ENCODE data around the gene HERC6.
"Not testable (repeated sequence)": the region's sequence is repeated elsewhere in the genome, so short reads cannot be mapped to it uniquely, and the experiment has no call there.

The HERC6 gene

DNA sequence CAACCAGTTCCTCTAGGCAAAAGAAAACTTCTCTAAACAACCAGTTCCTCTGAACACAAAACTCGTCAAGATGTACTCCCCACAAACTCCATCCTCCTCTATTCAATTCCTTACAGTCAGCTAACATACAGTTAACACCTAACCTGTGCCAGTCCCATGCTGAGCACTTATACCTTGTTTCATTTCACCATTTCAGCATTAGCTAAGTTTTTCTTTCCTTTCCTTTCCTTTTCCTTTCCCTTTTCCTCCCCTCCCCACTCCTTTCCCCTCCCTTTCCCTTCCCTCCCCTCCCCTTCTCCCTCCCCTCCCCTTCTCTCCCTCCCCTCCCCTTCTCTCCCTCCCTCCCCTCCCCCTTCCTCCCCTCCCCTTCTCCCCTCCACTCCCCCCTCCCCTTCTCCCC, 13.1 kb downstream of the HERC6 start:
- no peak for DNase-seq (ENCODE audit: low read depth)

DNA sequence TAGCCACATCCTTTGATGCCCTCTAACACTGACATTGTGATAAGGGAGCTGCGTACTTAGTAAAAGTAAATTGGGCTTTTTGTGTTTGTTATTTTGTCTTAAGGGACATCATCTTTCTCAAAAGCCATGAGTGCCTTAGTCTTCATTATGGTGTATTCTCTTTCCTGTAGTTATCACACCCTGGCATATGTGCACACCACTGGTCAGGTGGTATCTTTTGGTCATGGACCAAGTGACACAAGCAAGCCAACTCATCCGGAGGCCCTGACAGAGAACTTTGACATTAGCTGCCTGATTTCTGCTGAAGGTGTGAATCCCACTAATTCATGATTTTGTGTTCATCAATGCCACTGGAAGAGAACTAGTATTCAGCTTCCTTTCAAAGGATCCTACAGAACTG, 18.0 kb downstream of the HERC6 start:
- no peak for DNase-seq (ENCODE audit: low read depth)

- DNase-seq (ENCODE audit: low read depth) = no peak
Observed at GRCh38 chr4:88398381-88398780, 19.7 kb downstream of the HERC6 start.

GRCh38 chr4:88409206-88409605, 30.6 kb downstream of the HERC6 start:
- no peak for DNase-seq (ENCODE audit: low read depth)

DNA sequence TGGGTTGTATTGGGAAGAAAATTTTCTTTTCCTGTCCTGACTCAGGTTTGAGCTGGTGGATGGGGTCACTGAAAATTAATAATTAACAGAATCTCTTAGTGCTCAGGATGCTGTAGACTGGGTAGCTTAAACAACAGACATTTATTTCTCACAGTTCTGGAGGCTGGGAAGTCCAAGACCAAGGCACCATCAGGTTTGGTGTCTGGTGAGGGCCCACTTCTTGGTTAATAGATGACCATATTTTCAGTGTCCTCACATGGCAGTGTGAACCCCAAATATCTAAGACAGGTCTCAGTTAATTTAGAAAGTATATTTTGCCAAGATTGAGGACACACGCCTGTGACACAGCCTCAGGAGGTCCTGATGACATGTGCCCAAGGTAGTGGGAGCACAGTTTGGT, 31.1 kb downstream of the HERC6 start:
- no peak for DNase-seq (ENCODE audit: low read depth)

DNA sequence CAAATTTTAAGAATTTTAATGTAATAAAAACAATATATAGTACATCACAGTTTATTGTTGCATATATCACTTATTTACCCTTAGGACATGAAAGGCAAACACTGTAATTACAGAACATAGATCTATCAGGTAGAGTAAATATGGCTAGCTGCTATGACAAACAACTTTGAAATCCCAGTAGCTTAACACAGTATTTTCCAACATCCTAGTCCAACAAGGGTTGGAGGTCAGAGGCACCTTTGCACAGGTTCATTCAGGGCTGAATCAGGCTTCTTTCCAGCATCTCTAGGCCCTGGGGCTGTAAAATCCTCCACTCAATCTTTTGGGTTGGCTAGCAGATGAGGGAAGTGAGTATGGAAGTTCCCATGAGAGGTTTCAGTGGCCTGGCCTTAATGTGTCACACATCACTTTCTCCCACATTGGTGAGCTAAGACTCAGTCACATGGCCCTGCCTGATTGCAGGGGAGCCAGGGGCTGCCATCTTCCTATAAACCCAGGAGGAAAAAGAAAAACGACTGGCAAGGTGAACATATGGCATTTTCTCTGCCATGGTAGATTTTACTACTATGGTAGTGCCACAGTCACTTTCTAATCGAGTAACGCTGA, 32.9 kb downstream of the HERC6 start:
- no peak for DNase-seq (ENCODE audit: low read depth)

DNA sequence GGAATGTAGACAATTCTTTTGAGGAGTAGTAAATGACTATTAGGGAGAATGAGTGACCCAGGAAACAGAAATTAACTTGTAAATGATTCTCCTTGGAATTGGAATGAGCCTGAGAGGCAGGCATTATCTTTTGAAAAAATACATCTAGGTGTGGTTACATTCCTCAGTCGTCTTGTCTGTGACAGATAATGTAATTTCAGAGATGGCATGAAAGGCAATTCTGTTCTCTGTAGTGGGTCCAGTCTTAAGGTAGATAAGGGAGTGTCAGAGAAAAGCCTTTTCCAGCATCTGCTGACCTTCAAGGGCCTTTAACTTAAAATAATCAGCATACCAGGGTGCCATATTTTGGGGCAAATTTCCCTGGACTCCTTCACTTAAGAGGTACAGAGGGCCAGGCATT, 35.1 kb downstream of the HERC6 start:
- no peak for DNase-seq (ENCODE audit: low read depth)

GRCh38 chr4:88414755-88415154, 36.1 kb downstream of the HERC6 start:
- DNase-seq (ENCODE audit: low read depth) = no peak

GRCh38 chr4:88415982-88416381, 37.3 kb downstream of the HERC6 start:
- no peak for DNase-seq (ENCODE audit: low read depth)

DNA sequence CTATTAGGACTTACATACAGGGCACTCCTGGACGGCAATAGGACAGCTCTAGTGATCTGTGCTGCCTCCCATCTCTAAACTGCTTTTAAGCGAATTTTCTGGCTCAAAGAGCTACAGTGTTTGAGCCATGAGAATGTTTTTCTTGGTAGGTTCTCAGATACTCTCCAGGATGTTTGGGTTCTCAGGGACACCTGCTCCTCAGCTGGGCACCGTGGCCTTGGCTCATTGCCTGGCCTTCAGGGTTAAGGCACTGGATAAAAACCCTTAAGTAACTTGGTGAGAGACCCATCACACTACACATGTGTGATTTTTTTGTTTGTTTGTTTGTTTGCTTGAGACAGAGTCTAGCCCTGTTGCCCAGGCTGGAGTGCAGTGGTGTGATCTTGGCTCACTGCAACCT, 39.8 kb downstream of the HERC6 start:
- no peak for DNase-seq (ENCODE audit: low read depth)

DNA sequence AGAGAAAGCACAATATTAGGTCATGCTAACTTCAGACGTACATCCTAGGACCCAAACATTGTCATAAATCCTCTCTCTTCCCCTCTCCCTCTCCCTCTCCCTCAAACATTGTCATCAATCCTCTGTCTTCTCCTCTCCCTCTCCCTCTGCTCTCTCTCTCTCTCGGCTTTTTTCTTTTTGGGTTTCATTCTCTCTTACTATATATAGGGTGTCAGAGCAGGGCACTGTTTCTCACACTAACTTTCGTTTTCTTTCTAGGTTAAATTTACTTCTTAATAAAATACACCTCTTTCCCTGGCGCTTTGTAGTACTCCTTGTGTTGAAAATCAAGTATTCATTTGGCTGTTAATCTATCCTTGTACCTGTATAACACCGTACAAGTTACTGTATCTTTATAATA, 41.2 kb downstream of the HERC6 start:
- no peak for DNase-seq (ENCODE audit: low read depth)

DNA sequence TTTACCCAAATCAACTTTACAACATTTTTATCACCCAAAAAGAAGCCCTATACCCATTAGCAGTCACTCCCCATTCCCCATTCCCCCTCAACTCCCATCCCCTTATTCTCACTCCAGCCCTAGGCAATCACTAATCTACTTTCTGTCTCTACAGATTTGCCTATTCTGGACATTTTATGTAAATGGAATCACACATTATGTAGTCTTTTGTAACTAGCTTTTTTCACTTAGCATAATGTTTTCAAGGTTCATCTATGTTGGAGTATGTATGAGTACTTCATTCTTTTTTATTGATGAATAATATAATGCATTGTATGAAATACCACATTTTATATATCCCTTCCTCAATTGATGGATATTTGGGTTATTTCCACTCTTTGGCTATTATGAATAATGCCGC, 42.2 kb downstream of the HERC6 start:
- DNase-seq (ENCODE audit: low read depth) = no peak

- no peak for DNase-seq (ENCODE audit: low read depth)
Observed at GRCh38 chr4:88422403-88422802, 43.8 kb downstream of the HERC6 start.

- no peak for DNase-seq (ENCODE audit: low read depth)
Observed at GRCh38 chr4:88429401-88429800, 50.7 kb downstream of the HERC6 start.

DNA sequence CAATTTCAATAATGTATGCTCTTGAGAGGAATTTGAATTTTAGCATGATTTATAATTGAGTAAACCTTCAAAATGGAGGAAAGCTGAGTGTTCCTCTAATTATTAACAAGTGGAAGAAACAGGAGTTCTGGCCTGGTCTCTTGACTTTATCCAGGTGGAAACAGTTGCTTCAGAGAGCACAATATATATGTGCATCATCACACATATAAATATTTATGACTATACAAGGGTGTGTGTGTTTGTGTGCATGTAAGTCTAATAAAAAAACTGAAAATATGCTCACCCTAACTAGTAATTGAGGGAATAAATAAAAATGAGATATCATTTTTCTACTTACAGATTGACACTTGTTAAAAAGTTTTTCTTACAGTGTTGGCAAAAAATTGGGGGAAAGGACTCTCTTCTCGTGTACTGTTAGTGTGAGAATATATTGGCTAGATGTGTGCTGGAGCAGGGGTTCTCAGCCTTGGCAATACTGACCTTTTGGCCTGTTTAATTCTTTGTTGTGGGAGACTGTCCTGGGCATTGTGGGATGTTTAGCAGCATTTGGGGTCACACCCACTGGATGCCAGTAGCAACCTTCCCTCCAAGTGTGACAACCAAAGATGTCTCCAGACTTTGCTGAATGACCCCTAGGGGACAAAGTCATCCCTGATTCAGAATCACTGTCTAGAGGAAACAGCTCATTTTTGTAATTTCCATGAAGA, 57.5 kb downstream of the HERC6 start:
- DNase-seq (ENCODE audit: low read depth) = no peak

- DNase-seq (ENCODE audit: low read depth) = not testable (repeated sequence)
Observed at GRCh38 chr4:88437873-88438272, 59.2 kb downstream of the HERC6 start.

- DNase-seq (ENCODE audit: low read depth) = no peak
Observed at GRCh38 chr4:88439161-88439760, 60.6 kb downstream of the HERC6 start.

GRCh38 chr4:88440146-88440545, 61.5 kb downstream of the HERC6 start:
- no peak for DNase-seq (ENCODE audit: low read depth)

GRCh38 chr4:88441696-88442095, 63.0 kb downstream of the HERC6 start:
- DNase-seq (ENCODE audit: low read depth) = no peak

DNA sequence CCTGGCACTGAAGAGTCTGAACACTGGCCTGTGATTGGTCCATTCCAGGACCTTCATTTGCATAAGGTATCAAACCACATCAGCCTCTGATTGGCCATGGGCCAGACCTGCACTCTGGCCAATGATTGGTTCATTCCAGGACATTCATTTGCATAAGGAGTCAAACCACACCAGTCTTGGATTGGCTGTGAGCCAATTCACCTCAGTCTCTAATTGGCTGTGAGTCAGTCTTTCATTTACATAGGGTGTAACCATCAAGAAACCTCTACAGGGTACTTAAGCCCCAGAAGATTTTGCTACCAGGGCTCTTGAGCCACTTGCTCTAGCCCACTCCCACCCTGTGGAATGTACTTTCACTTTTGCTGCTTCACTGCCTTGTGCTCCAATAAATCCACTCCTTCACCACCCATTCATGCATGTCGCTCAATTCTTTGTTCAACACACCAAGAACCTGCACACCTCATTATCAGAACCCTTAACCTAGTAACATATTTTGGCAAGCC, 64.1 kb downstream of the HERC6 start:
- no peak for DNase-seq (ENCODE audit: low read depth)

DNA sequence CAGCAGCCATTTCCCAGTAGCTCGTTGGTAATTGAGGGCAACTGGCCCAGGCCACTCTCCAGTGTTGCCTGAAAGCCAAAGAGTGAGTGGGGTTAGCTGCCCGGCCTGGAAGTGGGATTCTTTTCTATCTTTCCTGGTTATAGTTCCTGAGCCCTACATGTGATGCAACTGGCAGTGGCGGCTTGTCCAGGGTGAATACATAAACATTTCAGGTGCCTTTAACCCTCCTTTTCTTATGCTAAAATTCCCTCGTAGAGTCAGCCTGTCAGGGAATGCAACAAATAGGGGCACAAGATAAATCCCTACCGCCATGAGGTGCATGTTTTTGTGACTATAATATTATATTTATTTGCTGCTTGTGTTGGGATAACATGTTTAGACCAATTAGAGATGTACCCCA, 64.8 kb downstream of the HERC6 start:
- no peak for DNase-seq (ENCODE audit: low read depth)

GRCh38 chr4:88445252-88445651, 66.6 kb downstream of the HERC6 start:
- DNase-seq (ENCODE audit: low read depth) = no peak

DNA sequence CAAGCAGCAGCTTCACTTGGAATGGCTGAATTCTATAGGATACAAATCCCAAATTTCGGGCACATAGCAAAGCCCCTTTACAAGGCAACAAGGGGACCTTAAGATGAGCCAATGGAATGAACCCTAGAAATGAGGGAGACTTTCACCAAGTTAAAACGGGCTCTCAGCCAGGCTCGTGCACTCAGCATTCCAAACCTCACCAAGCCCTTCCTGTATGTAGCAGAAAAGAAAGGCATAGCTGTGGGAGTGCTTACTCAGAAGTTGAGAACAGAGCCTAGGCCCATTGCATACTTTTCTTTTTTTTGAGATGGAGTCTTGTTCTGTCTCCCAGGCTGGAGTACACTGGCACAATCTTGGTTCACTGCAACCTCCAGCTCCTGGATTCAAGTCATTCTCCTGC, 67.5 kb downstream of the HERC6 start:
- no peak for DNase-seq (ENCODE audit: low read depth)

All from activated T-helper 1 cell treated with Interleukin-2 at 50 U/mL for 16 hours (primary cell).